GM18861 (cell line): ENCODE measurements around the gene RRM2.
"Not testable (repeated sequence)": the region's sequence is repeated elsewhere in the genome, so short reads cannot be mapped to it uniquely, and the experiment has no call there.

Experiments used
- ATAC-seq: cut with Tn5 transposase; IDR thresholded peaks from one replicate; pipeline ENCODE4 v1.9.1; 2021; ENCODE audit not compliant: unreplicated experiment

Gene RRM2

GRCh38 chr2:10091182-10091888, 31.2 kb upstream of the RRM2 start:
- no peak for ATAC-seq

- not testable (repeated sequence) for ATAC-seq
These were observed 30.7 kb upstream of the RRM2 start for GRCh38 chr2:10091889-10092244.

GRCh38 chr2:10094271-10094814, 28.2 kb upstream of the RRM2 start:
- no peak for ATAC-seq

GRCh38 chr2:10095175-10095574, 27.4 kb upstream of the RRM2 start:
- no peak for ATAC-seq

- no peak for ATAC-seq
These were observed 25.9 kb upstream of the RRM2 start for GRCh38 chr2:10096641-10097040.

GRCh38 chr2:10097352-10098148, 25.0 kb upstream of the RRM2 start:
- no peak for ATAC-seq

GRCh38 chr2:10101491-10101890, 21.0 kb upstream of the RRM2 start:
- ATAC-seq: no peak

GRCh38 chr2:10103179-10103578, 19.4 kb upstream of the RRM2 start:
- no peak for ATAC-seq

GRCh38 chr2:10104906-10105305, 17.6 kb upstream of the RRM2 start:
- not testable (repeated sequence) for ATAC-seq

GRCh38 chr2:10109311-10109710, 13.2 kb upstream of the RRM2 start:
- ATAC-seq: no peak

GRCh38 chr2:10119027-10119325, 3.6 kb upstream of the RRM2 start:
- no peak for ATAC-seq

- ATAC-seq: no peak
These were observed 2.9 kb upstream of the RRM2 start for GRCh38 chr2:10119601-10120157.

GRCh38 chr2:10120158-10120876, 2.2 kb upstream of the RRM2 start:
- ATAC-seq: peak; percentile 27

GRCh38 chr2:10120877-10121574, 1.5 kb upstream of the RRM2 start:
- ATAC-seq: no peak

GRCh38 chr2:10123281-10123680, 742 bp downstream of the RRM2 start:
- no peak for ATAC-seq

- ATAC-seq: no peak
These were observed 2.1 kb downstream of the RRM2 start for GRCh38 chr2:10124538-10125045.

GRCh38 chr2:10125842-10126631, 3.5 kb downstream of the RRM2 start:
- no peak for ATAC-seq

- ATAC-seq: no peak
These were observed 4.1 kb downstream of the RRM2 start for GRCh38 chr2:10126632-10127026.

GRCh38 chr2:10128420-10128819, 5.9 kb downstream of the RRM2 start:
- no peak for ATAC-seq

GRCh38 chr2:10129490-10129889, 7.0 kb downstream of the RRM2 start:
- ATAC-seq: no peak
